GM19395 (cell line): Measurements from ENCODE around the gene C2CD2L.
"Not testable (repeated sequence)": the region's sequence is repeated elsewhere in the genome, so short reads cannot be mapped to it uniquely, and the experiment has no call there.

Experiments
- ATAC-seq: cut with Tn5 transposase; IDR thresholded peaks from one replicate; pipeline ENCODE4 v1.9.1; 2021; ENCODE audit warnings: mild to moderate bottlenecking, moderate library complexity; ENCODE audit not compliant: unreplicated experiment

The C2CD2L gene

GRCh38 chr11:119106564-119107537 lies at the start of gene C2CD2L:
TSS of gene C2CD2L (plus strand) at chr11:119107344. CDS start at chr11:119107742, 398 bp downstream.
- peak; percentile 75 for ATAC-seq

- not testable (repeated sequence) for ATAC-seq
Measured at GRCh38 chr11:119059128-119059527, 48.0 kb upstream of the C2CD2L start.

GRCh38 chr11:119061256-119061655 lies 45.9 kb upstream of the C2CD2L start:
- ATAC-seq: no peak

DNA sequence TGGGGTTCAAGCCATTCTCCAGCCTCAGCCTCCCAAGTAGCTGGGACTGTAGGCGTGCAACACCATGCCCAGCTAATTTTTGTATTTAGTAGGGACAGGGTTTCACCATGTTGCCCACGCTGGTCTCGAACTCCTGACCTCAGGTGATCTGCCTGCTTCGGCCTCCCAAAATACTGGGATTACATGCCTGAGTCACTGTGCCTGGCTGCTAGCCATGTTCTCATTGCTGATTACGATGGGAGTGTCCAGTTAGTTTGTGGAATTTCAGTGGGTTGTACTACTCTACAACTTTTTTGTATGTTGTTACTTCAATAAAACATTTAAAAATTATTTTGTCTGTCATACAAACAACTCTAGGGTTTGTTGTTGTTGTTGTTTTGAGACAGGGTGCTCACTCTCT lies 44.4 kb upstream of the C2CD2L start:
- ATAC-seq: no peak

GRCh38 chr11:119065369-119065768 lies 41.8 kb upstream of the C2CD2L start:
- ATAC-seq: no peak

DNA sequence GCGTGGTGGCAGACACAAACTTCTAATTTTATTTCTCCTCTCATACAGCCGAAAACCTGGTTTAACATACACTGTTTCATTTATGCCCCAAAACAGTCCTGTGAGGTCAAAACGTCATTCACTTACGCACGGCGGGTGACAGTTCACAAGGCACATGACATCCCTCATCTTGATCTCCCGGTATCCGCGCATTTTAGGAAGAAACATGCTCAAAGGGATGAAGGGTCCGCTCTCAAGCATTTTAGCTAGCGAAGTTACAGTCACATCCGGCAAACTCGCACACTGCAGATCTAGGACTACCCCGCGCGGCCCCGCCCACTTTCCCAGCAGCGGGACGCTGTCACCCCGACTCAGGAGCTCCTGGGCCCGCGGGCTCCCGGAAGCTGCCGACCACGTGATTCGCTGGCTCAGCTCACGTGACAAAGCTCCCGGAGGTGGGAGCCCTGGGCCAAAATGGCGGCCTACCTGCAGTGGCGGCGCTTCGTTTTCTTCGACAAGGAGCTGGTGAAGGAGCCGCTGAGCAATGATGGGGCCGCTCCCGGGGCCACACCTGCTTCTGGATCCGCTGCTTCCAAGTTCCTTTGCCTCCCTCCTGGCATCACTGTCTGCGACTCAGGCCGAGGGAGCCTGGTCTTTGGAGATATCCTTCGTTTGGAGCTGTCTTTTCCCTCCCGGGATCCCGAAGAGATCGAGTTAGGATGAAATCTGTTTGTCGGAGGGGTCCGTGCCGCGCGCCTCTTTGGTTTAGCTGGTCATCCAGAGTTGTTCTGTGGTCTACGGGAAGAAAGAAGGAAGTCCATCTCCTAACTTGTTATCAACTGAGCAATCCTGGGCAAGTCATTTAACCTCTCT lies 39.5 kb upstream of the C2CD2L start, which contains the start of gene VPS11:
Gene VPS11, plus strand, starts transcription at position 448 of the 852 bp plus-strand sequence. Its CDS starts 6 bp downstream, at position 454.
- ATAC-seq: peak; percentile 86

GRCh38 chr11:119077839-119078238 lies 29.3 kb upstream of the C2CD2L start:
- ATAC-seq: no peak

DNA sequence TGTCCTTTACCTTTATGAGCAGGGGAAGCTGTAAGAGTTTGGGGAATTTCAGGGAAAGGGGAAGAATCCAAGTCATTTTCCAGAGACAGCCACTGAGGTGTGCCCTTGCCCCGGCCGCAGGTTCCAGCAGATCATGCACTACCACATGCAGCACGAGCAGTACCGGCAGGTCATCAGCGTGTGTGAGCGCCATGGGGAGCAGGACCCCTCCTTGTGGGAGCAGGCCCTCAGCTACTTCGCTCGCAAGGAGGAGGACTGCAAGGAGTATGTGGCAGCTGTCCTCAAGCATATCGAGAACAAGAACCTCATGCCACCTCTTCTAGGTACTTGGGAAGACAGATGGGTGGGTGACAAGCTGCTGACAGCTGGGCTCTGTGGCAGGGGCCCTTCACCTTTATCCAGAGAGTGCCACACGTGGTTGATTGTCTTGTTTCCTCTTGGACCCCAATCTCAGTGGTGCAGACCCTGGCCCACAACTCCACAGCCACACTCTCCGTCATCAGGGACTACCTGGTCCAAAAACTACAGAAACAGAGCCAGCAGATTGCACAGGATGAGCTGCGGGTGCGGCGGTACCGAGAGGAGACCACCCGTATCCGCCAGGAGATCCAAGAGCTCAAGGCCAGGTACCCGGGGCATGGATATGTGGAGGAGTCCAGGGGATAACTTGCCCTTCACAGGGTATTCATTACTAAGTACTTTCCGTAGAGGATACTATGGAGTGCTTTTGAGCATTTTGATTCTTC lies 28.3 kb upstream of the C2CD2L start:
- ATAC-seq: no peak

GRCh38 chr11:119081682-119082260 lies 25.4 kb upstream of the C2CD2L start:
- ATAC-seq: no peak

DNA sequence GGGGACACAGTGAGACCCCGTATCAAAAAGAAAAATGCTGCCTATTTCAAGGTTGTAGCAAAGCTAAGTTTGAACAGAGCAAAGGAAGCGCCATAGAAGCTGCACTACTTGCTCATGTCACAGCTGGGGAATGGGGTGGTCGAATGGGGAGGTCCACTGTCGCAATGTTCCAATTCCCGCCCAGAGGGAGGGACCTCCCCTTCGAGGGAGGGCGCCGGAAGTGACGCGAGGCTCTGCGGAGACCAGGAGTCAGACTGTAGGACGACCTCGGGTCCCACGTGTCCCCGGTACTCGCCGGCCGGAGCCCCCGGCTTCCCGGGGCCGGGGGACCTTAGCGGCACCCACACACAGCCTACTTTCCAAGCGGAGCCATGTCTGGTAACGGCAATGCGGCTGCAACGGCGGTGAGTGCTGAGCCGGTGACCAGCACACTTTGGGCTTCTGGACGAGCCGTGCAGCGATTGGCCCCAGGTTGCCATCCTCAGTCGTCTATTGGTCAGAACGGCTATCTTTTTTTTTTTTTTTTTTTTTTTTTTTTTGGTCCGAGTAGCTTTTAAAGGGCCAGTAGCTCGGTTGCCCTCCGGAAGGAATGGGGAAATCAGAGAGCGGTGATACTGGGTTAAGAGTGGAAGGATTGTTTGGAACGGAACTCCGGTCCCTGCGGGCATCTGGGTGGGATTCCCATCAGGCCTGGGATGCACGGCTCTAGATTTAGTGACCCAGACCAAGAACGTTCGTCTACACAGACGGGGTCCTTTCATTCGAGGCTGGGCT lies 22.3 kb upstream of the C2CD2L start, which contains the start of gene HMBS:
Gene HMBS, plus strand, starts transcription at position 219 of the 774 bp plus-strand sequence. Its CDS starts 153 bp downstream, at position 372.
- ATAC-seq: peak; percentile 88

DNA sequence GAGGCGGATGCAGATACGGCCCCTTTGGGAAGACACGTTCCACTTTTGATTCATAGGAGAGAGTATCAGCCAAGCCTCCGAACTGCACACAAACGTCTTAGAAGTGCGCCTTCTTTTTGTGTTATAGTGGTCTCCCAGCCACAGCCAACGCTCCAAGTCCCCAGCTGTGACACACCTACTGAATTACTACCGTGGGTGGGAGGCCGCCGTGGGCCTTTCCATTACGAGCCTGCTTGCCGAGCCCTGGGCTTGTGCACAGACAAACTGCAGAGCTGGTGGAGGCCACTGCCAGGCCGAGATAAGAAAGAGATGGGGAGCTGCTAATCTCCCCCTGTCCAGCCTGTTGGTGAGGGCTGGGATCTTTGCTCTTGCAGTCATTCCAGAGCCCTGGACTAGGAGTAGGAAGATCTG lies 21.7 kb upstream of the C2CD2L start:
- peak; percentile 35 for ATAC-seq

- ATAC-seq: no peak
Measured at GRCh38 chr11:119087123-119087522, 20.0 kb upstream of the C2CD2L start.

DNA sequence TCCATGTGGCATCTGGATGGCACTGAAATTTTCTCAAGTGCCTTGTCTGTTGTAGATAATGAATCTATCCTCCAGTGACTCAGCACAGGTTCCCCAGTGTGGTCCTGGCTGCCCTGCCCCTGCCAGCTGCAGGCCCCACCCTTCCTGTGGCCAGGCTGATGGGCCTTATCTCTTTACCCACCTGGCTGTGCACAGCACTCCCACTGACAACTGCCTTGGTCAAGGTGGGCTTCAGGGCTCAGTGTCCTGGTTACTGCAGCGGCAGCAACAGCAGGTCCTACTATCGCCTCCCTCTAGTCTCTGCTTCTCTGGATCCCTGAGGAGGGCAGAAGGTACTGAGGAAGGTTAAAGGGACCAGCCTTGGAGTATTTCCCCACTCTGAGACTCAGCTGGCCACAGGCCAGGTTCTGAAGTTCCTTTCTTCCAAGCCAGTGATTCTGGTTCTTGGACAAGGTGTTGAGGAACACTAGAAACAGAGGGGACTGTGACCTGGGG lies 19.4 kb upstream of the C2CD2L start:
- no peak for ATAC-seq

DNA sequence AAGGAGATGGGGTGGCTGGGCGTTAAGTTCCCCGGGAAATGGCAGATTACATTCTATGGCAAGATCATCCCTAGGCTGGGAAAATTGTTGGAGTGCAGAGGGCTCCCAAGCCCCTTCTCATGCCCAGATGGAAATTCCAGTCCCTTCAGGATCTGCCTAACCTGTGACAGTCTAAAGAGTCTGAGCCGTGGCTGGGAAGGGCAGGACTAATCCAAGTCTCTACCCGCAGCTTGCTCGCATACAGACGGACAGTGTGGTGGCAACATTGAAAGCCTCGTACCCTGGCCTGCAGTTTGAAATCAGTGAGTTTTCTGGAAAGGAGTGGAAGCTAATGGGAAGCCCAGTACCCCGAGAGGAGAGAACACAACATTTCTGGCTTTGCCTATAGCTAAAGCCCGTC lies 18.7 kb upstream of the C2CD2L start:
- no peak for ATAC-seq

GRCh38 chr11:119089319-119089718 lies 17.8 kb upstream of the C2CD2L start:
- ATAC-seq: no peak

DNA sequence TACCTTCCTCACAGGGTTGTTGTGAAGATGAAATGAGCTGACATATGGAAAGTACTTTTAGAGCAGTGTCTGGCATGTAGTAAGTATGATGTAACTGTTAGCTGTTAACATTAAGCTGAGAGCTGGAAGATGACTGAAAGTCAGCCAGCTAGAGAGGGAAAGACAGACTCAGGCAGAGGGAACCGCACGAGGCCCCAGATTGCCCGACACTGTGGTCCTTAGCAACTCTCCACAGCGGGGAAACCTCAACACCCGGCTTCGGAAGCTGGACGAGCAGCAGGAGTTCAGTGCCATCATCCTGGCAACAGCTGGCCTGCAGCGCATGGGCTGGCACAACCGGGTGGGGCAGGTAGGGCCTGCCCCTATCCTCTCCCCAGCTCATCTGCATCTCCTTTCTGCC lies 16.0 kb upstream of the C2CD2L start:
- no peak for ATAC-seq

- no peak for ATAC-seq
Measured at GRCh38 chr11:119091966-119092879, 14.9 kb upstream of the C2CD2L start.
